ENCODE measurements around the gene MIER3. TPM values are rescaled to one million over a fixed set of nuclear protein-coding genes. Genes with fewer than 3 reads are reported as not detected.

Gene MIER3
- total and polyA plus RNA-seq, 8 donors, result 3.9 to 30.8 (median 8.9) TPM

- H3K4me3 ChIP-seq, result no peak overlapping the region
- WGBS, 5 donors, result 81 to 87% (median 86%) methylated on average over 2 of the region's 2 CpGs
- peaks cover 0 to 13% (median 5%) of the 10 kb centered on the region in 4 donors for H3K4me1 ChIP-seq
- no peak for DNase-seq
- intact Hi-C loops (cut with DNase I; ENCODE audit: low total_unique reads), result no loop called here
- no peak overlapping the region for H3K27ac ChIP-seq
- peaks cover 0 to 6% (median 2%) of the 10 kb centered on the region in 4 donors for H3K36me3 ChIP-seq
- TF ChIP-seq POLR2A (IDR thresholded peaks at IDR 0.05) (no peak), CTCF (IDR thresholded peaks at IDR 0.05) (no peak), EP300 (IDR thresholded peaks at IDR 0.05) (no peak), POLR2AphosphoS5 (IDR thresholded peaks at IDR 0.05) (no peak)
- H3K9me3 ChIP-seq, result no peaks in the 10 kb centered on the region
- H3K27me3 ChIP-seq, result no peaks in the 10 kb centered on the region
Measured at GRCh38 chr5:56914678-56915077, 37.2 kb downstream of the MIER3 start.

- Histone ChIP-seq H3K4me1 (peaks cover 0 to 16% (median 6%) of the 10 kb centered on the region in 4 donors), H3K4me3 (no peak overlapping the region), H3K27ac (no peak overlapping the region), H3K27me3 (no peaks in the 10 kb centered on the region), H3K9me3 (no peaks in the 10 kb centered on the region), H3K36me3 (peaks cover 0 to 6% (median 2%) of the 10 kb centered on the region in 4 donors)
- WGBS, 5 donors, result 91 to 95% (median 93%) methylated on average over 3 of the region's 3 CpGs
- DNase-seq, result no peak
- intact Hi-C loops (cut with DNase I; ENCODE audit: low total_unique reads), result no loop called here
- TF ChIP-seq CTCF (IDR thresholded peaks at IDR 0.05) (no peak), EP300 (IDR thresholded peaks at IDR 0.05) (no peak), POLR2AphosphoS5 (IDR thresholded peaks at IDR 0.05) (no peak), POLR2A (IDR thresholded peaks at IDR 0.05) (no peak)
Measured at GRCh38 chr5:56913766-56914165, 38.2 kb downstream of the MIER3 start.

DNA sequence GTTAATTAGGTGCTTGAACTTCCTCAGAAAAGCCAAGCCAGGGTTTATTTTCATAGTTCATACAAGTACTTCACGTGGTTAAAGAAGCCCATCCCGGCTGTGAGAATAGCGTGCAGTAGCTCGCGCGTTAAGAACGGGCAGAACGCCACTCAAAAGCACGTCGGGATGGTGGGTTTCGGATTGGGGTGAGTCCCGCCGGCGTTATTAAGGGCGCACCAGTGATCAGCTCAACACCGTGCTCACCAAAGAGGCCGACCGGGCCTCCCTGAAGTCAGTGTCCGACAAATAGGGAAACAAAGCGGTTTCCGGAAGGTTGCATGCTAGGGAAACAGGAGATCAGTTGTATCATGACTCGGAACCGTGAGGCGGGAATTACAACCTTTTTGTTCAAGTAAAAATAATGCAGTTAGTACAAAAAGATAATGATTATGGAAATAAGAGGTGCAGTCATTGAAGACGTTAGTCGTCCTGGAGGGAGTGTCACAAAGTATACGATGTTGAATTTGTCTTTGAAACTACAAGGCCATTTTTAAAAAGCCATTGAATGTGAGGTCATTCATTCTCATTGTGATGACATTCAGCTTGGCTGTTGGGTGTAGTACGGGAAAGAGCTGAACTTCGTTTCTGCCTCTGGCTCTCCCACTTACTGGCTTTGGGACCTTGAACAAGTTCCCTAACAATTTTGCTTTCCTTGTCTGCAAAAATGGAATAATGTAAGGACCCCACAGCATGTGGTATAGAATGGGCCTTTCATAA is 41.5 kb downstream of the MIER3 start:
- H3K4me3 ChIP-seq, result peak overlapping the region; percentile 51 to 72 (median 61)
- DNase-seq, result peak; percentile 44 to 69
- TF ChIP-seq EP300 (IDR thresholded peaks at IDR 0.05), result no peak
- TF ChIP-seq POLR2A (IDR thresholded peaks at IDR 0.05), result no peak
- peak in 1 of 3 donors; percentile 7 for TF ChIP-seq POLR2AphosphoS5 (IDR thresholded peaks at IDR 0.05)
- WGBS, 5 donors, result 0 to 1% (median 1%) methylated on average over 29 of the region's 29 CpGs
- no peaks in the 10 kb centered on the region for H3K9me3 ChIP-seq
- peak overlapping the region; percentile 90 to 97 (median 93) for H3K27ac ChIP-seq
- H3K27me3 ChIP-seq, result no peaks in the 10 kb centered on the region
- H3K4me1 ChIP-seq, result peaks cover 0 to 17% (median 9%) of the 10 kb centered on the region in 4 donors
- peaks cover 0 to under 1% (median 0%) of the 10 kb centered on the region in 4 donors for H3K36me3 ChIP-seq
- intact Hi-C loops (cut with DNase I; ENCODE audit: low total_unique reads), result no loop called here

DNA sequence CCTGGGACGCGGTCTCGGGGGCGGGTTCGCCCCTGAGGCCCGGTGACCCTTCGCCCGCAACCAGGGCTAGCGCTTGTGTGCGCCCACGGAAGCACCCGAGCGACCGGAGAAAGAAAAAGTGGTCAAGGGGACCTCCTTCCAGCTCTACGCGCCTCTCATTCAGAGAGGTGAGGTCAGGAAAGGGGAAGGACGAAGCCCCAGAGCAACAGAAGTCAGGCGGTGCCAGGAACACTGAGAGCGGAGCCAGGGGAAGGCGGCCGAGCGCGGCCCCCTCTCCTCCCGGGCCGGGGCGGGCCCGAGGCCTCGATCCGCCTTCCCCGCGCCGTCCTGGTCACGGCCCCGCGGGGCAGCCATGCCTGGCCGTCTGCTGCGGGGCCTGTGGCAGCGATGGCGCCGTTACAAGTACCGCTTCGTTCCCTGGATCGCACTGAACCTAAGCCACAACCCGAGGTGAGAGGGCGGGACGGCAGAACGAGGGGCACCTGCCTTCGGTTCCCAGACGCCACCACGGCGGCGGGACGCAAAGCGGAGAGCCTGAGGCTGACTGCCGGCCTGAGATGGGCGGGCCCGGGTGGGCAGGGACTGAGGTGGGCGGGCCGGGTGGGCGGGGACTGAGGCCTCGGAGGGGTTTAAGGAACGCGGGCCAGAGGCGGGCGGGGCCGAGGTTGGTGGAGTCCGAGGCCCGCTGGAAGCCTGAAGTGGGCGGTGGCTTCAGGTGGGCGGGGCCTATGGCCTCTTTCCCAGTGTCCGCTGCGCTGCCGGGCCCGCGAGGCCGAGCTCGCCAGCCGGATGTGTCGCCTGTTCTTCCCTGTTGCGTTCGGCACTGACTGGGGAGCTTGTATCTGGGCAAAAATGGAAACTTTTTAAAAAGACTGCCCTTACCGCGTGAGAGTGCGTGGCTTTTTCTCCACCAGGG is 42.4 kb downstream of the MIER3 start, which contains the start of gene SETD9:
Gene SETD9 (plus strand): TSS at position 303 of the 916 bp plus-strand sequence. CDS start 50 bp downstream, at position 353.
- Histone ChIP-seq H3K27me3 (no peaks in the 10 kb centered on the region), H3K9me3 (no peaks in the 10 kb centered on the region), H3K27ac (peak within 1 kb of the TSS; percentile 90 to 97 (median 93)), H3K4me1 (peaks cover 0 to 17% (median 9%) of the 10 kb centered on the region in 4 donors), H3K36me3 (no peaks in the 10 kb centered on the region), H3K4me3 (peak within 1 kb of the TSS; percentile 51 to 72 (median 61))
- intact Hi-C loops (cut with DNase I; ENCODE audit: low total_unique reads), result loop anchor here (10.0 kb wide), 2 partner anchors 45 to 305 kb away; partner anchors contain the start of gene MIER3
- 0 to 1% (median 0%) methylated on average over 35 to 84 of the region's 84 CpGs for WGBS, 5 donors
- peak in 2 of 4 donors; percentile 10 to 15 for TF ChIP-seq POLR2A (IDR thresholded peaks at IDR 0.05)
- TF ChIP-seq POLR2AphosphoS5 (IDR thresholded peaks at IDR 0.05), result peak; percentile 49 to 85 (median 80)
- TF ChIP-seq CTCF (IDR thresholded peaks at IDR 0.05), result no peak
- no peak for TF ChIP-seq EP300 (IDR thresholded peaks at IDR 0.05)
- peak; percentile 99 for DNase-seq
